ENCODE data around the gene ATG10.

Gene ATG10

DNA sequence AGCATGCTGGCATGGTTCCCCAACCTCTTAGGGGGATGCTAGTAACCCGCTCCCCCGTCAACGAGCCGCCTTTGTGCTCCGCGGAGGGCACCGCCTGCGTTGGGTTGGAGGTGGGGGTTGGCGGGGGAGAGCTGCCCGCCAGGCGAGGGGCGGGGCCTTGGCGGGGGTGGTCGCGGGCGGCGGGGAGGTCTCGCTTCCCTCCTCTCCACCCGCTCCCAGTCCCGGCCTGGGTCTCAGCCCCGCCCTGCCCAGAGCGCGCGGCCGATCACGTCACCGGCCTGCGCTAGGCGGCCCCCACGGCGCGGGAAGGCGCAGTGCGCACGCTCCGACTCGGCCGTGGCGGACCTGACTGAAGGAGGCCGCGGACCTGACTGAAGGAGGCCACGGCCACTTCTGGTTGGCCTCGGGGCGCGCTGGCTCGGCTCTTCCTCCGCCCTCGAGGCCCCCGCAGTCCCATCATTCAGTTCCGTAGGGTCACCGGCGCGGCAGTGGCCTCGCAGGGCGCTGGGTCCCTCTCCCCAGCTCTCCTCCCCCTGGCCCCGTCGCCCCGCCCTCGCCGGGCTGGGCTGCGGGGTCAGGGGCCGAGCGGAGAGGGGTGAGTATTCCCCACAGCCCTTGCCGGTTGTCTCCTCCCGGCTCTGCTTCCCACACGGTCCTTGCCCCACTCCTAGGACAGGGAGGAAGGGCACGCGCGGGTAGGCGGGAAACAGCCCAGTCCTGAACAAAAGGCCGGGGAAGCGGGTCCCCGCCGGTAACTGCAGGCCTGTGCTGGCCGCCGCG, at the start of gene ATG10:
TSS of gene ATG10 (plus strand) at position 312 of the 780 bp plus-strand sequence. CDS start 15,548 bp downstream, outside the sequence.
- DNase-seq (ENCODE audit: extremely low spot score), result peak; percentile 93
- ChIA-PET CTCF (no interaction called here), POLR2A (interaction anchor here (0.5 to 1.5 kb wide), 9 partner anchors 58 to 221 kb away, joined by 3 to 7 read pairs (median 4); partner anchors contain the start of gene SSBP2)
- TF ChIP-seq L3MBTL2 (conservative IDR thresholded peaks at IDR 0.05), result peak; percentile 86
- no peak for TF ChIP-seq TARDBP (IDR thresholded peaks at IDR 0.05)

DNA sequence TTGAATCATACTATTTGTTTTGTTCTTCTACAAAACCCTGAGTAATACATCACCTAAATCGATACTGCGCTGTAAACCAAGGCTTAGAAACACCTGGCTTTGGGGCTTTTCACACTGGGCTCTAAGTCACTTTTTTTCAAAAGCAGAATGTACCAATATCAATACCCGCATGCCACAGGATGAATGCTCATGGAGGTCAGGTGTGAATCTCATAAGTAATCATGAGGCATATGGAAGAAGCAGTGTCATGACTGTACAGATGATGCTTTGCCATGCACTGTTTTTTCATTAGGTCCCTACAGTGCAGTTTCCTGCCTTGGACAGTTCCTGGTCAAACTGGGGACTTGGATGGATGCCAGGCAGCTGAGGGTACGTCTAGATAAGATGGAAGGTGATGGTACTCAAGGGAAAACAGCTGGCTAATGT, 49.0 kb upstream of the ATG10 start:
- POLR2A ChIA-PET, result no interaction called here
- CTCF ChIA-PET, result no interaction called here
- no peak for DNase-seq (ENCODE audit: extremely low spot score)
- TF ChIP-seq ARNT (IDR thresholded peaks at IDR 0.05) (no peak), L3MBTL2 (conservative IDR thresholded peaks at IDR 0.05) (no peak), ZNF384 (IDR thresholded peaks at IDR 0.05) (no peak), BHLHE40 (IDR thresholded peaks at IDR 0.05; ENCODE audit: borderline replicate concordance) (no peak), FOXK2 (IDR thresholded peaks at IDR 0.05) (no peak), NFRKB (IDR thresholded peaks at IDR 0.05) (no peak), SUZ12 (IDR thresholded peaks at IDR 0.05) (no peak), FOXA1 (IDR thresholded peaks at IDR 0.05) (no peak), FOXM1 (IDR thresholded peaks at IDR 0.05; ENCODE audit: borderline replicate concordance) (no peak), TARDBP (IDR thresholded peaks at IDR 0.05) (no peak)

- TF ChIP-seq ELF4 (IDR thresholded peaks at IDR 0.05), result no peak
Measured at GRCh38 chr5:81924442-81924841, 47.4 kb upstream of the ATG10 start.

GRCh38 chr5:81925009-81925408, 46.8 kb upstream of the ATG10 start:
- DNase-seq (ENCODE audit: extremely low spot score), result no peak
- POLR2A ChIA-PET, result no interaction called here
- TF ChIP-seq FOXK2 (IDR thresholded peaks at IDR 0.05) (no peak), TARDBP (IDR thresholded peaks at IDR 0.05) (no peak), NFRKB (IDR thresholded peaks at IDR 0.05) (no peak), BHLHE40 (IDR thresholded peaks at IDR 0.05; ENCODE audit: borderline replicate concordance) (no peak), SUZ12 (IDR thresholded peaks at IDR 0.05) (no peak), FOXA1 (IDR thresholded peaks at IDR 0.05) (no peak)
- CTCF ChIA-PET, result no interaction called here

More at GRCh38 chr5:81924442-81924841, 47.4 kb upstream of the ATG10 start:
- ChIA-PET POLR2A (no interaction called here), CTCF (no interaction called here)
- DNase-seq (ENCODE audit: extremely low spot score), result no peak

- CTCF ChIA-PET, result no interaction called here
- no peak for DNase-seq (ENCODE audit: extremely low spot score)
- POLR2A ChIA-PET, result no interaction called here
- TF ChIP-seq, protein P1, sequence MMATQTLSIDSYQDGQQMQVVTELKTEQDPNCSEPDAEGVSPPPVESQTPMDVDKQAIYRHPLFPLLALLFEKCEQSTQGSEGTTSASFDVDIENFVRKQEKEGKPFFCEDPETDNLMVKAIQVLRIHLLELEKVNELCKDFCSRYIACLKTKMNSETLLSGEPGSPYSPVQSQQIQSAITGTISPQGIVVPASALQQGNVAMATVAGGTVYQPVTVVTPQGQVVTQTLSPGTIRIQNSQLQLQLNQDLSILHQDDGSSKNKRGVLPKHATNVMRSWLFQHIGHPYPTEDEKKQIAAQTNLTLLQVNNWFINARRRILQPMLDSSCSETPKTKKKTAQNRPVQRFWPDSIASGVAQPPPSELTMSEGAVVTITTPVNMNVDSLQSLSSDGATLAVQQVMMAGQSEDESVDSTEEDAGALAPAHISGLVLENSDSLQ (IDR thresholded peaks at IDR 0.05), result no peak
- TF ChIP-seq SP1 (IDR thresholded peaks at IDR 0.05), result no peak
- no peak for TF ChIP-seq SUZ12 (IDR thresholded peaks at IDR 0.05)
- TF ChIP-seq TARDBP (IDR thresholded peaks at IDR 0.05), result no peak
- no peak for TF ChIP-seq BHLHE40 (IDR thresholded peaks at IDR 0.05; ENCODE audit: borderline replicate concordance)
- no peak for TF ChIP-seq L3MBTL2 (conservative IDR thresholded peaks at IDR 0.05)
- no peak for TF ChIP-seq CTBP1 (IDR thresholded peaks at IDR 0.05; ENCODE audit: borderline replicate concordance)
- TF ChIP-seq FOXK2 (IDR thresholded peaks at IDR 0.05), result no peak
- no peak for TF ChIP-seq FOXM1 (IDR thresholded peaks at IDR 0.05; ENCODE audit: borderline replicate concordance)
- no peak for TF ChIP-seq NFRKB (IDR thresholded peaks at IDR 0.05)
- no peak for TF ChIP-seq ARNT (IDR thresholded peaks at IDR 0.05)
- TF ChIP-seq LEF1 (IDR thresholded peaks at IDR 0.05; ENCODE audit: borderline replicate concordance), result no peak
- no peak for TF ChIP-seq ZNF384 (IDR thresholded peaks at IDR 0.05)
- no peak for TF ChIP-seq ELF4 (IDR thresholded peaks at IDR 0.05)
- no peak for TF ChIP-seq FOXA1 (IDR thresholded peaks at IDR 0.05)
- TF ChIP-seq HDGF (IDR thresholded peaks at IDR 0.05; ENCODE audit: borderline replicate concordance), result no peak
Measured at GRCh38 chr5:81925981-81926380, 45.8 kb upstream of the ATG10 start.

DNA sequence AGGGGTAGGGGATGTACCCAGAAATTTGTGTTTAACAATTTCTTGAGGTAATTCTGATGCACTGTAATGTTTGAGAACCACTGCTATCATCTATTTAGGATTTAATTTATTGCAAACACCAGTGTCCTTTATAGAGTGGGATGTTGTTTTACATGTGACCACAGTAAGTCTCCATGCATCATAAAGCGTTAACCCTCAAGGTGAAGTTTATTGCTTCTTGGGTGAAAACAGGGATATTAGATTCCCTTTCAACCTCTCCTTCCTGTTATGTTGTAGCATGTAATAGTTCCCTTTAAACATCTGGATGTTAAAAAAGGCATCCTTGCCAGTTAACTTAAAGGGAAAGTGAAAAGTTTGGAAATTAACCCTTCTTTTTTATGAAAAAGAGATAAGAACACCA, 35.8 kb upstream of the ATG10 start:
- TF ChIP-seq ARNT (IDR thresholded peaks at IDR 0.05) (no peak), FOXA1 (IDR thresholded peaks at IDR 0.05) (no peak), HDGF (IDR thresholded peaks at IDR 0.05; ENCODE audit: borderline replicate concordance) (no peak), SP1 (IDR thresholded peaks at IDR 0.05) (no peak), L3MBTL2 (conservative IDR thresholded peaks at IDR 0.05) (no peak), BHLHE40 (IDR thresholded peaks at IDR 0.05; ENCODE audit: borderline replicate concordance) (no peak), NFRKB (IDR thresholded peaks at IDR 0.05) (no peak), FOXK2 (IDR thresholded peaks at IDR 0.05) (no peak), CTBP1 (IDR thresholded peaks at IDR 0.05; ENCODE audit: borderline replicate concordance) (no peak)
- TF ChIP-seq, protein P1 (IDR thresholded peaks at IDR 0.05), result no peak
- ChIA-PET POLR2A (no interaction called here), CTCF (no interaction called here)
- DNase-seq (ENCODE audit: extremely low spot score), result no peak

DNA sequence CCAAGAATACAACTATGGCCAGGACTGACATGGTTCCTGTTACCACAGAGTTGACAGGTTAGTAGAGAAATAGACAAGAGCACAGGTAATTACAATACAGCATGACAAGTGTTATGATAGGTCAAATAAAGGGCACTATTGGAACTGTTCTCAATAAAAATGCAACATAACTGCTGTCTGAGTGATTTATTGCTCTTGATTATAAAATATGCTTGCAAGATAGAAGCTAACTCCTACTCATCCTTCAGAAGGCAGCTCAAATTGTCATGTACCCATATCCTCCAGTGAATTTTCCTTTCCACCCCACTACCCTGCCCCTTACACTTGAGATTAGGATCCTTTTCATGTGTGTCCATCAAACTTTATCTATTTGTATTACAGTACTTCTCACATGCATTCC, 35.1 kb upstream of the ATG10 start:
- TF ChIP-seq, protein P1 (IDR thresholded peaks at IDR 0.05), result peak; percentile 82
- TF ChIP-seq TARDBP (IDR thresholded peaks at IDR 0.05) (no peak), ARNT (IDR thresholded peaks at IDR 0.05) (no peak)
- ChIA-PET CTCF (no interaction called here), POLR2A (no interaction called here)
- DNase-seq (ENCODE audit: extremely low spot score), result no peak

All from HEK293T (cell line).